OCI-LY3 (cell line): ENCODE results near the gene FZR1.
A peak's percentile ranks its signal among the peaks of the same experiment; 100 is the strongest.

ENCODE experiments used
- H2AFZ ChIP-seq: fragments of 200-600, 300-600 bp; shearing (Covaris generic); 2 replicates; pipeline ENCODE4 v1.6.0; 2014; ENCODE audit warnings: antibody characterized with exemption, low read depth, low read length
- H3K27ac ChIP-seq: fragments of 200-600, 300-600 bp; sonication (generic); 2 replicates; pipeline ENCODE4 v1.5.1; 2014; ENCODE audit warnings: mild to moderate bottlenecking, low read length, moderate library complexity, mixed read lengths
- H3K27me3 ChIP-seq: fragments of 200-600, 300-600 bp; sonication (generic); 2 replicates; pipeline ENCODE4 v1.6.1; 2014; ENCODE audit warnings: low read depth, low read length, mixed read lengths
- H3K36me3 ChIP-seq: fragments of 200-600, 300-600 bp; sonication (generic); replicated peaks from 2 replicates; pipeline ENCODE3; 2014; ENCODE audit warnings: low read depth, low read length, mixed read lengths
- H3K4me1 ChIP-seq: fragments of 300-600, 200-600 bp; sonication (generic); 2 replicates; pipeline ENCODE4 v1.6.1; 2014; ENCODE audit warnings: low read length, mixed read lengths
- H3K4me2 ChIP-seq: fragments of 200-600, 300-600 bp; sonication (generic); 2 replicates; pipeline ENCODE4 v1.6.1; 2014; ENCODE audit warnings: low read length, mixed read lengths
- H3K4me3 ChIP-seq: fragments of 300-600, 200-600 bp; sonication (generic); 2 replicates; pipeline ENCODE4 v1.5.1; 2014; ENCODE audit warnings: antibody characterized with exemption, mild to moderate bottlenecking, low read length, moderate library complexity
- H3K79me2 ChIP-seq: fragments of 300-600, 200-600 bp; shearing (Covaris generic); 2 replicates; pipeline ENCODE4 v1.6.1; 2014; ENCODE audit warnings: mild to moderate bottlenecking, low read length, mixed read lengths
- H3K9ac ChIP-seq: fragments of 300-600, 200-600 bp; shearing (Covaris generic); 2 replicates; pipeline ENCODE4 v1.6.0; 2014; ENCODE audit warnings: mild to moderate bottlenecking, low read length, moderate library complexity
- H3K9me3 ChIP-seq: fragments of 200-600, 300-600 bp; shearing (Covaris generic); 2 replicates; pipeline ENCODE4 v1.6.1; 2014; ENCODE audit warnings: low read length, mixed read lengths; ENCODE audit not compliant: insufficient read depth
- H4K20me1 ChIP-seq: fragments of 200-600, 300-600 bp; sonication (generic); 2 replicates; pipeline ENCODE4 v1.6.1; 2016; ENCODE audit warnings: low read length, mixed read lengths; ENCODE audit not compliant: insufficient read depth
- EZH2phosphoT487 ChIP-seq: fragments of 200-600 bp; shearing (Covaris generic); IDR thresholded peaks from 2 replicates; pipeline ENCODE4 v1.6.1; 2018; ENCODE audit warnings: antibody characterized with exemption, mixed run types, low read depth
- TF ChIP-seq, protein P1 (sequence below): fragments of 200-600, 300-600 bp; sonication (generic); IDR thresholded peaks from 2 replicates; pipeline ENCODE4 v1.5.1; 2014; ENCODE audit warnings: antibody characterized with exemption, low read length, low read depth

FZR1 gene

GRCh38 chr19:3545669-3546034 lies 39.5 kb downstream of the FZR1 start:
- no peak overlapping the region for H2AFZ ChIP-seq
- H3K79me2 ChIP-seq: peaks cover 7% of the 10 kb centered on the region; the same call in 1 of the 2 replicates
- H3K9me3 ChIP-seq: no peaks in the 10 kb centered on the region
- H3K4me2 ChIP-seq: no peak overlapping the region
- H3K36me3 ChIP-seq: peaks cover 41% of the 10 kb centered on the region
- no peaks in the 10 kb centered on the region for H3K4me1 ChIP-seq
- H3K9ac ChIP-seq: no peak overlapping the region
- H4K20me1 ChIP-seq: peaks cover 12% of the 10 kb centered on the region
- peak overlapping the region; percentile 1; the same call in 1 of the 2 replicates for H3K27ac ChIP-seq
- H3K4me3 ChIP-seq: no peak overlapping the region
- no peak for TF ChIP-seq EZH2phosphoT487
- TF ChIP-seq, protein P1, sequence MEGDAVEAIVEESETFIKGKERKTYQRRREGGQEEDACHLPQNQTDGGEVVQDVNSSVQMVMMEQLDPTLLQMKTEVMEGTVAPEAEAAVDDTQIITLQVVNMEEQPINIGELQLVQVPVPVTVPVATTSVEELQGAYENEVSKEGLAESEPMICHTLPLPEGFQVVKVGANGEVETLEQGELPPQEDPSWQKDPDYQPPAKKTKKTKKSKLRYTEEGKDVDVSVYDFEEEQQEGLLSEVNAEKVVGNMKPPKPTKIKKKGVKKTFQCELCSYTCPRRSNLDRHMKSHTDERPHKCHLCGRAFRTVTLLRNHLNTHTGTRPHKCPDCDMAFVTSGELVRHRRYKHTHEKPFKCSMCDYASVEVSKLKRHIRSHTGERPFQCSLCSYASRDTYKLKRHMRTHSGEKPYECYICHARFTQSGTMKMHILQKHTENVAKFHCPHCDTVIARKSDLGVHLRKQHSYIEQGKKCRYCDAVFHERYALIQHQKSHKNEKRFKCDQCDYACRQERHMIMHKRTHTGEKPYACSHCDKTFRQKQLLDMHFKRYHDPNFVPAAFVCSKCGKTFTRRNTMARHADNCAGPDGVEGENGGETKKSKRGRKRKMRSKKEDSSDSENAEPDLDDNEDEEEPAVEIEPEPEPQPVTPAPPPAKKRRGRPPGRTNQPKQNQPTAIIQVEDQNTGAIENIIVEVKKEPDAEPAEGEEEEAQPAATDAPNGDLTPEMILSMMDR: no peak
- H3K27me3 ChIP-seq: no peaks in the 10 kb centered on the region

DNA sequence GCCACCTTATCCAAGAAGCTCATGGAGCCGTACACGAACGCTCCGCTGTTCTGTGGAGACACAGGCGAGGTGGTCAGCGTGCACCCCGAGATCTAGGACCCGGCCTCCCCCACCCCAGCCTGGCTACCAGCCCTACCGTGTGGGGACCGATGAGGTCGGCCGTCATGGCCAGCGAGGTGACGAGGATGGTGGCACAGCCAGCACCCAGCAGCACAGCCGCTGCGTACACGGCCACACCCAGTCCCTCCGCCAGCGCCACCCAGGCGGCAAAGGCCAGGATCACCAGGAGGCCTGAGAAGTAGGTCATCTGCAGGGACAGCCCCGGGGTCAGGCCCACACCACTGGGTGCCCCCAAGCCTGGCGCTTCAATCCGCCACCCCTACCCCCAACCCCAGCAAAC lies 40.0 kb downstream of the FZR1 start:
- H2AFZ ChIP-seq: no peak overlapping the region
- H3K4me3 ChIP-seq: no peak overlapping the region
- peaks cover 12% of the 10 kb centered on the region for H4K20me1 ChIP-seq
- H3K79me2 ChIP-seq: peaks cover 12% of the 10 kb centered on the region
- no peak overlapping the region for H3K9ac ChIP-seq
- H3K27me3 ChIP-seq: no peaks in the 10 kb centered on the region
- no peaks in the 10 kb centered on the region for H3K9me3 ChIP-seq
- H3K4me1 ChIP-seq: no peaks in the 10 kb centered on the region
- H3K4me2 ChIP-seq: no peak overlapping the region
- peaks cover 45% of the 10 kb centered on the region for H3K36me3 ChIP-seq
- TF ChIP-seq, protein P1: no peak
- TF ChIP-seq EZH2phosphoT487: no peak
- no peak overlapping the region for H3K27ac ChIP-seq

- no peak overlapping the region for H3K4me3 ChIP-seq
- no peak overlapping the region for H2AFZ ChIP-seq
- H3K4me2 ChIP-seq: no peak overlapping the region
- H3K9ac ChIP-seq: no peak overlapping the region
- H3K27ac ChIP-seq: no peak overlapping the region
- no peaks in the 10 kb centered on the region for H3K4me1 ChIP-seq
- H4K20me1 ChIP-seq: peaks cover 12% of the 10 kb centered on the region
- H3K36me3 ChIP-seq: peaks cover 45% of the 10 kb centered on the region
- peaks cover 22% of the 10 kb centered on the region for H3K79me2 ChIP-seq
- TF ChIP-seq EZH2phosphoT487: no peak
- TF ChIP-seq, protein P1: peak; percentile 50
- H3K9me3 ChIP-seq: no peaks in the 10 kb centered on the region
- H3K27me3 ChIP-seq: no peaks in the 10 kb centered on the region
Observed at GRCh38 chr19:3547301-3547731, 41.2 kb downstream of the FZR1 start.

GRCh38 chr19:3547767-3548282 lies 41.7 kb downstream of the FZR1 start:
- H3K9ac ChIP-seq: no peak overlapping the region
- peaks cover 44% of the 10 kb centered on the region for H3K36me3 ChIP-seq
- no peak overlapping the region for H2AFZ ChIP-seq
- TF ChIP-seq, protein P1: no peak
- no peak for TF ChIP-seq EZH2phosphoT487
- peaks cover 12% of the 10 kb centered on the region for H4K20me1 ChIP-seq
- no peaks in the 10 kb centered on the region for H3K27me3 ChIP-seq
- H3K4me1 ChIP-seq: peaks cover 5% of the 10 kb centered on the region
- H3K4me3 ChIP-seq: no peak overlapping the region
- no peaks in the 10 kb centered on the region for H3K9me3 ChIP-seq
- H3K4me2 ChIP-seq: no peak overlapping the region
- H3K27ac ChIP-seq: no peak overlapping the region
- peaks cover 28% of the 10 kb centered on the region for H3K79me2 ChIP-seq
